ENCODE measurements around the gene SETD2.

Gene SETD2

DNA sequence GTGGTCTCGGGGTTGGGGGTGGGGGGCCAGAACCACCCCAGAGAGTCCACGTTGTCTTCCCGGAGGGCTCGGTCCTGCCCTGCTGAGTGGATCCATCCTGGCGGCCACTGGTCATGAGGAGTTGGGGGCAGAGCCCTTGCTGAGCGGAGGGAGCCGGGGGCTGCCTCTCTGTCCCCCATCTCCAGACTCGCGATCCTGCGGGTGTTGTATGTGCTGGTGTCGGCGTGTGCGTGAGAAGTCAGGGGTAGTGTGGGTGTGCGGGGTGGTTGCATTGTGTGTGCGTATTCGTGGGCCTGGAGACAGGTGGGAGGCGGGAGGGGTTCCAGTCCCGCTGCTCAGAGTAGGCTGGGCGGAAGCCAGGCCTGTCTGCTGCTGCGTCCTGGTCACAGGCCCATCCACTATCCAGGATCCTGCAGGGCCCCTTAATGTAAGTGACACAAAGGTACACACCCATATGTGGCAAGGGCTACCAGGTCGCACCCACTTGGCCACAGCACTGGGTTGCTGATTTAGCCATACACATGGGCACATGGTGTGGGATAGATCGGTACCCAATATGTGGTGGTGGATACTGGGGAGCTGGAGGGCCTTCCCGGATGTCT, 153.7 kb downstream of the SETD2 start:
- no peak for DNase-seq
- peaks cover 3% of the 10 kb centered on the region for H3K27me3 Mint-ChIP-seq (ENCODE audit: low read depth, poor library complexity)
- H3K4me3 Mint-ChIP-seq: peak overlapping the region; percentile 78
- peaks cover 10% of the 10 kb centered on the region for H3K36me3 Mint-ChIP-seq (ENCODE audit: low read depth)
- TF ChIP-seq, protein P1, sequence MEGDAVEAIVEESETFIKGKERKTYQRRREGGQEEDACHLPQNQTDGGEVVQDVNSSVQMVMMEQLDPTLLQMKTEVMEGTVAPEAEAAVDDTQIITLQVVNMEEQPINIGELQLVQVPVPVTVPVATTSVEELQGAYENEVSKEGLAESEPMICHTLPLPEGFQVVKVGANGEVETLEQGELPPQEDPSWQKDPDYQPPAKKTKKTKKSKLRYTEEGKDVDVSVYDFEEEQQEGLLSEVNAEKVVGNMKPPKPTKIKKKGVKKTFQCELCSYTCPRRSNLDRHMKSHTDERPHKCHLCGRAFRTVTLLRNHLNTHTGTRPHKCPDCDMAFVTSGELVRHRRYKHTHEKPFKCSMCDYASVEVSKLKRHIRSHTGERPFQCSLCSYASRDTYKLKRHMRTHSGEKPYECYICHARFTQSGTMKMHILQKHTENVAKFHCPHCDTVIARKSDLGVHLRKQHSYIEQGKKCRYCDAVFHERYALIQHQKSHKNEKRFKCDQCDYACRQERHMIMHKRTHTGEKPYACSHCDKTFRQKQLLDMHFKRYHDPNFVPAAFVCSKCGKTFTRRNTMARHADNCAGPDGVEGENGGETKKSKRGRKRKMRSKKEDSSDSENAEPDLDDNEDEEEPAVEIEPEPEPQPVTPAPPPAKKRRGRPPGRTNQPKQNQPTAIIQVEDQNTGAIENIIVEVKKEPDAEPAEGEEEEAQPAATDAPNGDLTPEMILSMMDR (IDR thresholded peaks at IDR 0.05): no peak
- peaks cover 11% of the 10 kb centered on the region for H3K4me1 Mint-ChIP-seq
- H3K27ac Mint-ChIP-seq: peak overlapping the region; percentile 89
- H3K9me3 Mint-ChIP-seq: no peaks in the 10 kb centered on the region

DNA sequence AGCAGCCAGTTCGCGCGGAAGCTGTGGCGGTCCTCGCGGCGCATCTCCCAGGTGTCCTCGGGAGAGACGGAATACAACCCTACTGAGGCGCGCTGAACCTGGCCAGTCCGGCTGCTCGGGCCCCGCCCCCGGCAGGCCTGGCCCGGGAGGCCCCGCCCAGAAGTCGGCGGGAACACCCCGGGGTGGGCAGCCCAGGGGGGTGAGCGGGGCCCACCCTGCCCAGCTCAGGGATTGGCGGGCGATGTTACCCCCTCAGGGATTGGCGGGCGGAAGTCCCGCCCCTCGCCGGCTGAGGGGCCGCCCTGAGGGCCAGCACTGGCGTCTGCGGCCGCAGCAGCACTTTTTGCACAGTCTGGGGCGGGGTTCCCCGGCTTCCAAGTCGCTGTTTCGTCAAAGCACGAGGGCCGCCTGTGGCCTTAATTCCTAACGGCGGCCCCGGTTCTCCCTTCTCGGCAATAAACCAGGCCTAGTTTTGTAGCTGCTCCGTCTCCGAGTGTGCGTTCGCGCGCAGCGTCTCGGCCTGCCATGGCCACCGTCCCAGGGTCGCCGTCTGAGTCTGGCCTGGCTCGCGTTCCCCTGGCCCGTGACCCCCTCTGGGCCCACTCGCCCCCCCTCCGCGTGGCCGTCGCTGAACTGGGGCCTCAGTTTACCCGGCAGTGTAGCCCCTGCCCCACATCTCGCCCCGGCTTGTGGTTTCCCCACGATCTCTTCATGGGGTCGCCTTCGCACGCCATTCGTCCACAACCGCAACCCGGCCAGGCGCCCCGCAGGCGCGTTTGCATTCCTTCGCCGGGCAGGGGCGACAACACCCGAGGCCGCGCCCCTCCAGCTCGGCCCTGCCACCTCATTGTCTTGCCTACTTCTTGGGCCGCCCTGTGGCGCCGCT, 154.4 kb downstream of the SETD2 start:
- peak; percentile 87 for DNase-seq
- H3K27ac Mint-ChIP-seq: peak overlapping the region; percentile 89
- peaks cover 10% of the 10 kb centered on the region for H3K4me1 Mint-ChIP-seq
- no peaks in the 10 kb centered on the region for H3K9me3 Mint-ChIP-seq
- TF ChIP-seq, protein P1 (IDR thresholded peaks at IDR 0.05): no peak
- H3K36me3 Mint-ChIP-seq (ENCODE audit: low read depth): peaks cover 8% of the 10 kb centered on the region
- peak overlapping the region; percentile 78 for H3K4me3 Mint-ChIP-seq
- H3K27me3 Mint-ChIP-seq (ENCODE audit: low read depth, poor library complexity): peaks cover 5% of the 10 kb centered on the region

DNA sequence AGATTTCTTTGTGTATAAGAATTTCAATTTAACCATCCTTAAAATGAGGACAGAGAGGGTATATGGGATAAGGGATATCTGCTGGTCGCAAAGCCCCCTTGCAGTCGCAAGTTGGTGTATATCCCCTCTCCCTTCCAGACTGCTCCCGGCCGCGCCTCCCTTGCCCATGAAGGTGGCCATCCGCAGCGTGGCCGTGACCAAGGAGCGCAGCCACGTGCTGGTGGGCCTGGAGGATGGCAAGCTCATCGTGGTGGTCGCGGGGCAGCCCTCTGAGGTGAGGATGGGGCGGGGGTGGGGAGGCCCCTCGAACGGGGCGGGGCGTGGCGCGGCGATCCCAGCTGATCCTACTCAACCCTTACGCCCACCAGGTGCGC, 155.1 kb downstream of the SETD2 start:
- Mint-ChIP-seq H3K27ac (no peak overlapping the region), H3K4me3 (peak overlapping the region; percentile 64), H3K9me3 (no peaks in the 10 kb centered on the region), H3K36me3 (ENCODE audit: low read depth) (peaks cover 2% of the 10 kb centered on the region), H3K27me3 (ENCODE audit: low read depth, poor library complexity) (peaks cover 6% of the 10 kb centered on the region), H3K4me1 (peaks cover 6% of the 10 kb centered on the region)
- no peak for DNase-seq
- TF ChIP-seq, protein P1 (IDR thresholded peaks at IDR 0.05): no peak

DNA sequence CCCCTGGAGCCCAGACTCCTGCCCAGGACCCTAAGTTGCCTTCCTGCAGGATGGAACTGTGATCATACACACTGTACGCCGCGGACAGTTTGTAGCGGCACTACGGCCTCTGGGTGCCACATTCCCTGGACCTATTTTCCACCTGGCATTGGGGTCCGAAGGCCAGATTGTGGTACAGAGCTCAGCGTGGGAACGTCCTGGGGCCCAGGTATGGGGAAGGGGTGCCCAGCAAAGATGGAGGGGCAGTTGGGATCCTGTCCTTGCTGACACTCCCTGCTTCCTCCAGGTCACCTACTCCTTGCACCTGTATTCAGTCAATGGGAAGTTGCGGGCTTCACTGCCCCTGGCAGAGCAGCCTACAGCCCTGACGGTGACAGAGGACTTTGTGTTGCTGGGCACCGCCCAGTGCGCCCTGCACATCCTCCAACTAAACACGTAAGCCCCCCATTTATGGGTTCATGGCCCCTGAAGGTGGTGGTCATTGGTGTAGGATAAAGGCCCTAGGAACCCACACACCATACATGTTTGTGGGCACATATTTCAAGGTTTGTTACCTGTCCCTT, 155.6 kb downstream of the SETD2 start:
- Mint-ChIP-seq H3K9me3 (no peaks in the 10 kb centered on the region), H3K27me3 (ENCODE audit: low read depth, poor library complexity) (peaks cover 6% of the 10 kb centered on the region), H3K36me3 (ENCODE audit: low read depth) (no peaks in the 10 kb centered on the region), H3K4me1 (peaks cover 6% of the 10 kb centered on the region), H3K4me3 (peak overlapping the region; percentile 64), H3K27ac (no peak overlapping the region)
- TF ChIP-seq, protein P1 (IDR thresholded peaks at IDR 0.05): no peak
- DNase-seq: no peak

DNA sequence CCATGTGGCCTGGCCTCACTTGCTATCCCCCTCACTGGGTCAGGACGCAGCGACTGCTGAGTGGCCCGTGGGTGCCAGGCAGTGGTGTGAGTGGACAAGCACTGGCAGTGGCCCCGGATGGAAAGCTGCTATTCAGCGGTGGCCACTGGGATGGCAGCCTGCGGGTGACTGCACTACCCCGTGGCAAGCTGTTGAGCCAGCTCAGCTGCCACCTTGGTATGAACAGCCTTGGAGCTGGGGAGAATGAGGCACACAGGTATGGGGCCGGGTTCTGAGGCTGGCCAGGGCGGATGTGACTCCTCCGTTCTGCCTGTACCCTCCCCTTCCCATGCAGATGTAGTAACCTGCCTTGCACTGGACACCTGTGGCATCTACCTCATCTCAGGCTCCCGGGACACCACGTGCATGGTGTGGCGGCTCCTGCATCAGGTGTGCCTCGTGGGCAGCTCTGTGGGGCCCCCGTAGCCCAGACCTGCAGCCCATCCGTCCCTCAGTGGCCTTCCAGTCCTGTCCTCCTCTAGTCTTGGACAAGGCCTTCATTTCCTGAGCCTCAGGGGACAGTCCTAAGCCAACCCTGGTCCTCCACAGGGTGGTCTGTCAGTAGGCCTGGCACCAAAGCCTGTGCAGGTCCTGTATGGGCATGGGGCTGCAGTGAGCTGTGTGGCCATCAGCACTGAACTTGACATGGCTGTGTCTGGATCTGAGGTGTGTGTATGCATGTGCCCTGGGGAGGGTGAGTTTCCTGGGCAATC, 156.3 kb downstream of the SETD2 start:
- H3K4me3 Mint-ChIP-seq: no peak overlapping the region
- DNase-seq: no peak
- H3K27ac Mint-ChIP-seq: no peak overlapping the region

More for the DNA sequence above, 156.3 kb downstream of the SETD2 start:
- H3K4me1 Mint-ChIP-seq: peaks cover 6% of the 10 kb centered on the region
- no peaks in the 10 kb centered on the region for H3K9me3 Mint-ChIP-seq
- no peaks in the 10 kb centered on the region for H3K36me3 Mint-ChIP-seq (ENCODE audit: low read depth)
- peaks cover 6% of the 10 kb centered on the region for H3K27me3 Mint-ChIP-seq (ENCODE audit: low read depth, poor library complexity)
- TF ChIP-seq, protein P1 (IDR thresholded peaks at IDR 0.05): no peak
